Measurements from ENCODE around the gene TUT1.
A peak's percentile ranks its signal among the peaks of the same experiment; 100 is the strongest.
"Not testable (repeated sequence)": the region's sequence is repeated elsewhere in the genome, so short reads cannot be mapped to it uniquely, and the experiment has no call there.

The TUT1 gene

DNA sequence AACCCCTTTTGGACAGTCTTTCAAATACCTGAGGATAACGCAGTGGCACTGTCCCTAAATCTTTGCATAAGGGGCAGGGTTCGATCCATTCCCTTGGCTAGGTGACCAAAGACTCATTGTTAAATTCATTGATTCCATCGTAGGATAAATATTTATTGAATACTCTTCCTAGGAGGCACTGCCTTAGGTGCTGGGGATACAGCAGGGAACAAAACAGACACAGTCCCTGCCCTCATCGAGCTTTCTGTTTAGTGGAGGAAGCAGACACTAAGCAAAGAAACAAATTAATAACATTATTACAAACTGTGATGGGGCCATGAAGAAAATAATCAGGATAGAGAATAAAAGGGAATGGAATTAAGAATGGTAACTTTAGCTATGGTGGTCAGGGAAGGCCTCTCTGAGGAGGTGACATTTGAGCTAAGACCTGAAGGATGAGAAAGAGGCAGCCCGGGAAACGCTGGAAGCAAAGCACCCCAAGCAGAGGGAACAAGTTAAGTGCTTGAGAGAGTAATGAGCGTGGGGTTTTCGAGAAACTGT lies 29.8 kb upstream of the TUT1 start:
- no peak for DNase-seq (ENCODE audit: low read depth)
- TF ChIP-seq CTCF (IDR thresholded peaks at IDR 0.05; ENCODE audit: low read depth, low read length, missing control alignments): no peak
- H3K4me3 ChIP-seq (ENCODE audit: low read depth, low read length): peak overlapping the region; percentile 90

DNA sequence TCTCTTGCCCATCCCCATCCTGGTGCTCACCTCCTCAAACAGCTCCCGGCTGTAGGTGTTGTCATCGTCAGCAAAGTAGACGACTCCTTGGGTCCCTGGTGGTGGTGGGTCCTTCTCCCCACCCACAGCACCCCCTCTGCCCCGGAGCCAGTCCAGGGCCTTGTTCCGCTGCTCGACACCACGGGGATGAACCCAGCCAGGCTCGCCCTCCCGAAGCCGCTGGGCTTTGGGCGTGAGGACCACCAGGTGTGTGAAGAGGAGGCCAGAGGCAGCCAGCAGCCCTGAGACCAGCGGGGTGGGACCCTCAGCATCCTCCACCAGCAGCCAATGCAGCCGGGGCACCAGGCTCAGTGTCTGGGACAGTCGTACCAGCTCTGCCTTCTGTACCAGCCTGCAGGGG lies 25.6 kb upstream of the TUT1 start:
- not testable (repeated sequence) for H3K4me3 ChIP-seq (ENCODE audit: low read depth, low read length); DNase-seq (ENCODE audit: low read depth)

- TF ChIP-seq CTCF (IDR thresholded peaks at IDR 0.05; ENCODE audit: low read depth, low read length, missing control alignments): no peak
- DNase-seq (ENCODE audit: low read depth): no peak
- no peak overlapping the region for H3K4me3 ChIP-seq (ENCODE audit: low read depth, low read length)
Measured at GRCh38 chr11:62615521-62615920, 24.2 kb upstream of the TUT1 start.

DNA sequence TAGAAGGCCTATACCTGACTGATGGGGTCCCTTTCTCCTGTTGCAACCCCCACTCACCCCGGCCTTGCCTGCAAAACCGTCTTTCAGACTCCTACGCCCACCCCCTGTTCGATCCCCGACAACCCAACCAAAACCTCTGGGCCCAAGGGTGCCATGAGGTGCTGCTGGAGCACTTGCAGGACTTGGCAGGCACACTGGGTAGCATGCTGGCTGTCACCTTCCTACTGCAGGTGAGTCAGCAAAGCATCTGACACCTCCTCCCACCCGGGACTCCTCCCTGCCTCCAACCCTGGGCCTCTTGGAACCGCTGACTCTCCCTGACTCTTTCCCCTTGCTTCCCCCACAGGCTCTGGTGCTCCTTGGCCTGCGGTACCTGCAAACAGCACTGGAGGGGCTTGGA lies 23.0 kb upstream of the TUT1 start:
- no peak for DNase-seq (ENCODE audit: low read depth)
- H3K4me3 ChIP-seq (ENCODE audit: low read depth, low read length): no peak overlapping the region
- TF ChIP-seq CTCF (IDR thresholded peaks at IDR 0.05; ENCODE audit: low read depth, low read length, missing control alignments): no peak

GRCh38 chr11:62613291-62613778 lies 22.0 kb upstream of the TUT1 start:
- no peak overlapping the region for H3K4me3 ChIP-seq (ENCODE audit: low read depth, low read length)
- no peak for TF ChIP-seq CTCF (IDR thresholded peaks at IDR 0.05; ENCODE audit: low read depth, low read length, missing control alignments)
- DNase-seq (ENCODE audit: low read depth): no peak

GRCh38 chr11:62612366-62613290 lies 21.3 kb upstream of the TUT1 start, which contains the start of the genes EML3 and ROM1:
TSS of gene EML3 (minus strand) at chr11:62612775. CDS start at chr11:62612457, 318 bp downstream.
TSS of gene ROM1 (plus strand) at chr11:62613257. CDS start at chr11:62613282, 25 bp downstream.
- no peak for DNase-seq (ENCODE audit: low read depth)
- peak within 1 kb of the TSS; percentile 78 for H3K4me3 ChIP-seq (ENCODE audit: low read depth, low read length)
- TF ChIP-seq CTCF (IDR thresholded peaks at IDR 0.05; ENCODE audit: low read depth, low read length, missing control alignments): peak; percentile 87

- H3K4me3 ChIP-seq (ENCODE audit: low read depth, low read length): peak overlapping the region; percentile 78
- DNase-seq (ENCODE audit: low read depth): no peak
- no peak for TF ChIP-seq CTCF (IDR thresholded peaks at IDR 0.05; ENCODE audit: low read depth, low read length, missing control alignments)
Measured at GRCh38 chr11:62611705-62612365, 20.5 kb upstream of the TUT1 start.

Measured in GM12864 (cell line).